ENCODE measurements around the gene DNAH2.

DNAH2 gene

GRCh38 chr17:7684851-7685532 is 32.6 kb upstream of the DNAH2 start:
- H2AFZ ChIP-seq (ENCODE audit: low read length), result no peak overlapping the region

GRCh38 chr17:7685533-7686221 is 31.9 kb upstream of the DNAH2 start:
- peak overlapping the region; percentile 98 for H3K9ac ChIP-seq (ENCODE audit: low read depth, low read length, poor library complexity, severe bottlenecking)
- peaks cover 76% of the 10 kb centered on the region for H3K79me2 ChIP-seq (ENCODE audit: insufficient read depth, low read length)
- H3K9me3 ChIP-seq (ENCODE audit: insufficient read depth, low read depth, low read length), result no peaks in the 10 kb centered on the region
- H4K20me1 ChIP-seq (ENCODE audit: insufficient read depth, low read length, poor library complexity, severe bottlenecking), result peaks cover 33% of the 10 kb centered on the region
- H3K4me3 ChIP-seq (ENCODE audit: low read length, poor library complexity, severe bottlenecking), result peak overlapping the region; percentile 82
- 0 out of 2 replicates have a peak, but pooled peaks cover 2% of the 10 kb centered on the region for H3F3A ChIP-seq (ENCODE audit: low read depth)
- no peaks in the 10 kb centered on the region for H3K9me2 ChIP-seq (replicated peaks; ENCODE audit: low read depth, low read length)
- peak overlapping the region; percentile 82 for H3K4me2 ChIP-seq (ENCODE audit: low read depth, low read length, poor library complexity, severe bottlenecking)
- TF ChIP-seq EZH2phosphoT487 (IDR thresholded peaks at IDR 0.05; ENCODE audit: borderline replicate concordance) (no peak), CTCF (conservative IDR thresholded peaks at IDR 0.05; ENCODE audit: low read length) (no peak)
- H3K36me3 ChIP-seq (ENCODE audit: insufficient read depth, low read length), result peaks cover 6% of the 10 kb centered on the region; the same call in 1 of the 2 replicates
- H2AFZ ChIP-seq (ENCODE audit: low read length), result peak overlapping the region; percentile 33; the same call in 1 of the 2 replicates
- peaks cover 24% of the 10 kb centered on the region for H3K4me1 ChIP-seq (ENCODE audit: insufficient read depth, low read length, poor library complexity, severe bottlenecking)
- H3K27me3 ChIP-seq (ENCODE audit: insufficient read depth, low read length, poor library complexity, severe bottlenecking), result peaks cover 4% of the 10 kb centered on the region

More at GRCh38 chr17:7684851-7685532, 32.6 kb upstream of the DNAH2 start:
- Histone ChIP-seq H3K4me2 (ENCODE audit: low read depth, low read length, poor library complexity, severe bottlenecking) (peak overlapping the region; percentile 82), H3K9ac (ENCODE audit: low read depth, low read length, poor library complexity, severe bottlenecking) (peak overlapping the region; percentile 98), H3K9me3 (ENCODE audit: insufficient read depth, low read depth, low read length) (no peaks in the 10 kb centered on the region), H3K27me3 (ENCODE audit: insufficient read depth, low read length, poor library complexity, severe bottlenecking) (peaks cover 4% of the 10 kb centered on the region), H3K36me3 (ENCODE audit: insufficient read depth, low read length) (peaks cover 6% of the 10 kb centered on the region; the same call in 1 of the 2 replicates), H3K9me2 (replicated peaks; ENCODE audit: low read depth, low read length) (no peaks in the 10 kb centered on the region), H3K4me3 (ENCODE audit: low read length, poor library complexity, severe bottlenecking) (peak overlapping the region; percentile 82), H4K20me1 (ENCODE audit: insufficient read depth, low read length, poor library complexity, severe bottlenecking) (peaks cover 36% of the 10 kb centered on the region), H3F3A (ENCODE audit: low read depth) (0 out of 2 replicates have a peak, but pooled peaks cover 2% of the 10 kb centered on the region), H3K4me1 (ENCODE audit: insufficient read depth, low read length, poor library complexity, severe bottlenecking) (peaks cover 20% of the 10 kb centered on the region), H3K79me2 (ENCODE audit: insufficient read depth, low read length) (peaks cover 82% of the 10 kb centered on the region)
- TF ChIP-seq CTCF (conservative IDR thresholded peaks at IDR 0.05; ENCODE audit: low read length) (no peak), EZH2phosphoT487 (IDR thresholded peaks at IDR 0.05; ENCODE audit: borderline replicate concordance) (no peak)

- Histone ChIP-seq H3F3A (ENCODE audit: low read depth) (0 out of 2 replicates have a peak, but pooled peaks cover 2% of the 10 kb centered on the region), H3K79me2 (ENCODE audit: insufficient read depth, low read length) (peaks cover 73% of the 10 kb centered on the region), H2AFZ (ENCODE audit: low read length) (peak overlapping the region; percentile 33; the same call in 1 of the 2 replicates), H3K4me2 (ENCODE audit: low read depth, low read length, poor library complexity, severe bottlenecking) (peak overlapping the region; percentile 82), H3K9me2 (replicated peaks; ENCODE audit: low read depth, low read length) (no peaks in the 10 kb centered on the region), H3K4me1 (ENCODE audit: insufficient read depth, low read length, poor library complexity, severe bottlenecking) (peaks cover 24% of the 10 kb centered on the region), H3K9ac (ENCODE audit: low read depth, low read length, poor library complexity, severe bottlenecking) (peak overlapping the region; percentile 98), H3K9me3 (ENCODE audit: insufficient read depth, low read depth, low read length) (no peaks in the 10 kb centered on the region), H3K4me3 (ENCODE audit: low read length, poor library complexity, severe bottlenecking) (peak overlapping the region; percentile 82), H4K20me1 (ENCODE audit: insufficient read depth, low read length, poor library complexity, severe bottlenecking) (peaks cover 33% of the 10 kb centered on the region), H3K36me3 (ENCODE audit: insufficient read depth, low read length) (peaks cover 6% of the 10 kb centered on the region; the same call in 1 of the 2 replicates), H3K27me3 (ENCODE audit: insufficient read depth, low read length, poor library complexity, severe bottlenecking) (peaks cover 4% of the 10 kb centered on the region)
- TF ChIP-seq EZH2phosphoT487 (IDR thresholded peaks at IDR 0.05; ENCODE audit: borderline replicate concordance) (no peak), CTCF (conservative IDR thresholded peaks at IDR 0.05; ENCODE audit: low read length) (no peak)
Observed at GRCh38 chr17:7686222-7687071, 31.1 kb upstream of the DNAH2 start.
